ENCODE measurements around the gene SMYD2.

Gene SMYD2

GRCh38 chr1:214303141-214303930 is 22.4 kb downstream of the SMYD2 start:
- DNase-seq, result no peak

GRCh38 chr1:214305164-214305751 is 24.3 kb downstream of the SMYD2 start:
- DNase-seq, result no peak

- DNase-seq, result no peak
Measured at GRCh38 chr1:214306269-214306668, 25.3 kb downstream of the SMYD2 start.

DNA sequence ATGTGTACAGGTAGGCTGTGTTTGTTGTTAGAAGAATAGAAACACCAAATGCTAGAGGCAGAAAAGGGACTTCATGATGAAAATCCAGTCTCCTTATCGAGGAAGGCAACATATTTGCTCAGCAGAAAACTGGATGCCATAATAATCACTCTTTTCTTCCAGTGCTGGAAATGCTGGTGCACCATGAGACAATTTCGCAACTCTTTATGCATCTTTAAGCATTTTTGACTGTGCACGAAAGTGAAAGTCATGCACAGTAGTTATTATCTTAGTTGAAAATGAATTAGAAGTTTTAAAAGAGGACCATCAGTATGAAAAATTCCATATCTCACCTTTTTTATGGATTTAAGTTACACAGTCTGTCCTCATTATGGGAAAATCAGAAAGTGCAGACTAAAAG is 29.1 kb downstream of the SMYD2 start:
- no peak for DNase-seq

- DNase-seq, result no peak
Measured at GRCh38 chr1:214310777-214311690, 30.1 kb downstream of the SMYD2 start.

DNA sequence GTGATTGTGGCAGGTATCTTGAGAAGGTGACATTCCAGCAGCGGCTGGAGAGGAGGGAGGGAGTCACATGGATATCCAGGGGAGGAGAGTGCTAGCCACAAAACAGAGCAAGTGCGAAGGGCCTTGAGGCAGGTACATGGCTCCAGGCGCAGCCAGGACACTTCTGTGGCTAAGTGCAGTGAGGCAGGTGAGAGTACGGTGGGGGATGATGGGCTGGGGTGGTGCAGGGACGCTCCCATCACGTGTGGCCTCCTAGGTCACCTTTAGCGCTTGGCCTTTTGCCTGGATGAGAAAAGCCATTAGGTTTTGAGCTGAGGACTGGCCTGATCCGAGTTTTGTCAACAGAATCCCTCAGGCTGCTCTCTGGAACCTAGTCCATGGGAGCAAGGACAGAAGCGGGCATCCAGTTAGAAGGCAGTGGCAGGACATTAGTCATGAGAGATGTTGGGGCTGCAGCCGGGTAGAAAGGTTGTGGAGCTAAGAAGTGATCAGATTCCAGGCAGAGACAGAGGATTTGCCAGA is 31.6 kb downstream of the SMYD2 start:
- DNase-seq, result no peak

DNA sequence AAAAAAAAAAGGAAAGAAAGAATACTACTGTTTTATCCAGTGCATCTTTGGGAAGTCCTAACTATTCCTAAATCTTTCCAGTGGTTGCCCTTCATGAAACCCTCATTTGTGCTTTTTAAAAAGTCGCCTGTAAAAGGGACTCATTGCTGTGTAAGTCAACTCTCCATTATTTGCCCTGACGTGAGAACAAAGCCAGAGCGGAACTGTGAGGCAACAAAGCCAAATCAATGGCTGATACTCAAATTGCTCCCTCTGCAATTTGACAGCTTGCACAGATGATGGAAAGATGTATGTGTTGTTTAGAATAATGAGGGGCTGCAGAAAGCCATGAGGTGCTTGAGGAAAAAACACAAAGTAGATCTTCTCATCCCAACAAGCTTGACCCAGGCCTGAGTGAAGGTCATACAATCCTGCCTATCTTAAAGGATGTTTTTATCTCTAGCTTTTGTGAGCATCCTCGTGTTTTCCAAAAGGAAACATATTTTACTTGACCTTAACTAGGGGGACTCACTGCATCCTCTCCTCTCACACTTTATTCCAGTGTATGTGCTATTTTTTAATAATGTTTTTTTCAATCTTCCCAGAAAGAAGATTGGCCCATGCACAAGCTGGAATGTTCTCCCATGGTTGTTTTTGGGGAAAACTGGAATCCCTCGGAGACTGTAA is 33.4 kb downstream of the SMYD2 start:
- no peak for DNase-seq

- no peak for DNase-seq
Measured at GRCh38 chr1:214316593-214316992, 35.6 kb downstream of the SMYD2 start.

DNA sequence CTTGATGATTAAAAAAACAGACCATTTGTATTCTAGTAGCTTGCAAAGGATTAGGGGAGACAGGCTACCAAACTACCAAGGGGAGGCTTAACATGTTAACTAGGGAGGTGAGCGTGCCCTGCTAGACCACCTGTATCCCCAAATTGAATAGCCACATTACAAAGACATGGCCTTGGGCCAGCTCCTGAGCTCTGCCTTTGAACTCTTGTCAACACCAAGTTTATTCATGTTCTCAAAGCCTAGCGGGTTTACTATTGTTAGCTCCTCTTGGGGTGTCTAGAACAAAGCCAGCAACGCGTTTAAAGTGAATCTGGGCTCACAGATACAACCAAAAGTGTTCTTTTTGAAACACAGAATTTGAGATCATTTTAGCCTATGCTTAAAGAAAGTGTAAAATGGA is 36.3 kb downstream of the SMYD2 start:
- DNase-seq, result no peak

GRCh38 chr1:214317734-214318133 is 36.8 kb downstream of the SMYD2 start:
- no peak for DNase-seq

DNA sequence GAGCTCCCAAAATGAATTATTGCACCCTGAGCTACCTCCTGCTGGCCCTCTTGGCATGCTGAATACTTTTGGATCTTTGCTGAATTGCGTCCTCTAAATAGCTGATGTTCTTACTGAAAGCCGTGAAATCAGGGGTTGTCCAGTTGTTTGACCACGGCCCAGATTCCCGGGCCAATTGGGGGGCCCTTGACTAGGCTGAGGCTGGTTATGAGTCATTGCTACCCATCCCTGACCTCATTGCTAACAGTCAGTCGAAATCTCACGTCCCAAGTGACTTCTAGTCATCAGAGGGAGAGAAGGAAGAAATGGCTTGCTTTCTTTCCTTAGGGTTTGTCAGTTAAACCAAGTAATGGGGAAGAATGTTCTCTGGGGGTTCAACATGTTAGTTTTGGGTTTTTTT is 37.4 kb downstream of the SMYD2 start:
- DNase-seq, result no peak

DNA sequence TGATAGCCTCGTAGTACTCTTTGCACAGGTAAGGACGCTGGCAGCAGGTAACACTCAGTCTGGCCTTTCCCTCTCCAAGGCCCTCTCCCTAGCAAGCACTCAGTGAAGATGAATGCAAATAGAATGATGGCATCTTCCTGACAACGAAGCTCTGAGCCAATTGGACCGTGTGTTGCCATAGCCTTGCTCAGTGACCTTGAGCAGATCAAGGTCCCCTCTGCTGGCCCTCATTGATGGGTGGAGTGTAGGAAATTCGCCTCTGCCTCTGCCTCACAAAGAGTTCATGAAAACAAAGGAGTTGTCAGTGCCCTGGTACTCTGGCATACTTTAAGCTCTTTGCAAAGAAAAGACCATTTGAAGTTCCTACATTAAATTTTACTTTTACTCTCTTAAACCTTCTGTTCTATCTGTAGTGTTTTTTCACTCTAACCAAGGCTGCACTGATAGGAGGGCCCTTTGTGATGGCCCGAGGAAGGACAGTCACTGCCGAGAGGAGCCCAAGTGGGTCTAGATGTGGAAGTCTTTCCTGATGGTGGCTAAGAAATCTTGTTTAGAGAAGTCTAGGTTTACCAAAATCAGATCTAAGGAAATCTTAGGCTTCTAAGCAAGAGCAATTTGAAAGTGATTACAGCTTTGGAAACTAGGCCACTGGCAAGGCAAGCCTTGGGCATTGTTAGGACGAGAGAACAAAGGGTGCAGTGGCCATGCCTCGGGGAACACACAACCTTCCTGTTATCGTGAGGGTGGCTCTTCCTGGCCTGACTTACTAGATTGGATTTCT is 38.2 kb downstream of the SMYD2 start:
- DNase-seq, result no peak

DNA sequence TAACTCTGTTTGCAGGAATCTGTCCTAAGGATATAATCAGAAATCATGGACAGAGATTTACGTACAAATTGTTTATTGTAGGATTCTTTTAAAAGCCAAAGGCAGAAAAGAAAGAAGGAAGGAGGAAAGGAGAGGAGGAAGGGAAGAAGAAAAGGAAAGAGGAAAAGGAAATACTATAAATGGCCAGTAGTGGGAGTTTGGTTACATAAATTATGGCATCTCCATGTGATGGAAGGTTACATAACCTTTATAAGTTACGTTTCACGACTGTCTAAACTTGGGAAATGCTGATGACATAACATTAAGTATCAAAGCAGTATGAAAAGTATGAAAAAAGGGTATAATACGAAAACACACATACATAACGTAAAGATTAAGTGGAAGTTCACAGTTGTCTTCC is 39.0 kb downstream of the SMYD2 start:
- no peak for DNase-seq

- no peak for DNase-seq
Measured at GRCh38 chr1:214321705-214322453, 40.9 kb downstream of the SMYD2 start.

GRCh38 chr1:214324896-214325800 is 44.2 kb downstream of the SMYD2 start:
- no peak for DNase-seq

DNA sequence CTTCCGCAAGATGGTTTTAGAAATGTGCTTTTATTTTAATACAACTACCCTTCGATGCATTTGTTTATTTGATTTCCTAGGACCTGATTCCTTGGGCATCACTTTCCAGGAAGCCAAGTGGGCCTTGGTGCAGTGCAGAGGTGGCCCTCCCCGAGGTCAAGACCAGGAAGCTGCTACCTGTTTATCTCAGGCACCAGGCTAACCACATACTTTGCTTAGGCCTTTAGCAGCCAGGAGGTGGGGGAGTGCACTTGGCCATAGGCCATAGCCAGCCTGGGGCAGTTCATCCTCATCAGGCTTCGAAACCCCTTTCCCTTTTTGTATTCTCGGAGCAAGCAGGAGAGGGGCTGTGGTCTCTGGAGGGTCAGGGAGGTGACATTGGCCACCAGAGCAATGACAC is 45.4 kb downstream of the SMYD2 start:
- no peak for DNase-seq

- DNase-seq, result no peak
Measured at GRCh38 chr1:214327514-214327913, 46.6 kb downstream of the SMYD2 start.

DNA sequence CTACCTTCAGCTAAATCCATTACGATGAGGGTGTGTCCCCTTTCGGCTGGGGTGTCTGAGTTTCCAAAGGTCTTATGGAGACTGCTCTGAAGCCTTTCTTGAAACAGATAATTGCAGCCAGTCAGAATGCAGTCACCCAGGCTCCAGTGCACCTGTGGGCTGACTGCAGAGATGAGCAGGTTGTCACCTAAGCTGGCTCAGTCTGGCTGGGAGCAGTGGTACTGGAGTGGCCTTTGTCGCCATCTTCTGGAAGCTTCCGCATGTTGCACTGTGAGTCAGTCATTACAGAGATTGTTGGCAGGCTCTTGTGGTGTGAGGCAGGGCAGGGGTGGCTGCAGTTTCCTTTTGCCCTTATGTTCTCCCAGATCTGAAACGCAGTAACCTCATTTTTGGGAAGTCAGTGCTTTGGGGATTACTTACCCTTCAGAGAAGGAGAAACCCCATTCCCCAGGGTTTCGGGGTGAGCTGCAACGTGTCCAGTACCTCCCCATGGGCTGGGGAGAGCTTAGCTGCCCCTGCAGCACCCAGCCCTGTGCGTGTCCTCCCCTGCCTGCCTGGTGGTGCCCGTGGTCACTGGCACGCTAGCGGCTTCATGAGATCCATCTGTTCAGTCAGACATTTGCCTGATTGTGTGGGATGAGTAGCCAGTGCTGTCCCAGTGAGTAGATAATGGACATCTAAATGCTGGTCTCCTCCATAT is 48.0 kb downstream of the SMYD2 start:
- no peak for DNase-seq

GRCh38 chr1:214329470-214330220 is 48.7 kb downstream of the SMYD2 start:
- no peak for DNase-seq

Measured in NCI-H2081 treated with DMSO at 0.1 percent for 48 hours (cell line).